ENCODE data around the gene REN.

The REN gene

DNA sequence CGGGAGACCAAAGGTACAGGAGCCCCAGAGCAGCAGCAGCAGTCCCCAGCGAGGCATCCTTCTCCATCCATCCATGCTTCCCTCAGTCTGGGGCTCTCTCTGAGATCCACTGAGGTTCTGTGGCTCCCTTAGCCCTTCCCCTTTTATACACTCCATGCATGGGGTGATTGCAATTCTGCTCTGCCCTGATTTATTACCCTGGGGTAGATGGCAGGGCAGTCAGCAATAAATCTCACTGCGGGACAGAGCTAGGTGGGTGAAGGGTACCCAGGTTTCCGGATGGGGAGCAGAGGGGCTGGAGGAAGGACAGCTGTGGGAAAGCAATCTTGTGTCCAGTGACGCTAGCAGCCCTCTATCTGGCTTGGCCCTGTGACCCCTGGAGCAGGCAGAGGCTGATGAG lies at the start of gene REN:
Gene REN, minus strand, starts transcription at position 119 of the 400 bp plus-strand sequence. Its CDS starts 44 bp downstream, at position 75.
- no peak for DNase-seq

DNA sequence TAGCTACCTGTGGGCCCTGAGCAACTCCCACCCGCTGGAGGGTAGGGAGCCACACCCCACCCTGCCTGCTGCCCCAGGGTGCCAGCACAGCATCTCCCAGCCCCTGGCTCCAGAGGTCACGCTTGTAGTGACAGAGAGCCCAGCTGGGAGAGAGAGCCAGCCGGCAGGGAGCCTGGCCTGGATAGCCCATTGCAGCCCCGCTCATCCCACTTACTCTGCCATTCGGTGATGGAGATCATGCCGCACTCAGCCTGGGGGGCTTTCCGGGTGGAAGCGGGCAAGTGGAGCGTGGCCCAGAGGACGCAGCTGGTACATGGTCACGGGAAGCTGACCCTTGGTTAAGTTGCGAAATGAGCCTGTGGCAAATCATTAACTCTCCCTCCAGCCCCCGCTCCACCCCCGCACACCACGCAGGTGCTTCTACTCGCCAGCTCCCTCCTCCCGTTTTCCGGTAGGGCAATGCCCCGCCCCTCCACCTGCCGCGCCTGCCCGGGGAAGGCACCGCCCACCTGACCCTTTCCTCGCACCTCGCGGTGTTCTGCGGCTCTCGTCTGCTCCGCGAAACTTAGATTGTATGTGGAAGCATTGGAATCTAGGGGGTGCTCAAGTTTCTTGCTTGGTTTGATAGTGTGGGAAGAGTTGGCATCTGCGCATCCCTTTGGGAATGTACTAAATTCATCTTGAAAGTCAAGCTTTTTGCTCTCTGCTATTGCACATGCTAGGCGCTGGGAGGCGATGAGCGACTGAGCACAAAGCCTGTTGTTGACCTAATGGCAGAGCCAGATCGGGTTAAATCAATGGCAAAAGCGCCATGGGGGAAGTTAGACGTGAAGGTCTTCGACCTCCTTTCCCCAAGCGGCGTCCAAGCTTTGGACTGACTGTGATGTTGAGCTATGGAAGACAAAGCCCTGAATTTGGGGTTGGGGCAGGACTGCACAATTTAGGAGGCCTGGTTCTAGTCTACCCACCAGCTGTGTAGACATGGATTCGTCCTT lies 47.8 kb upstream of the REN start, which contains the start of gene GOLT1A:
Gene GOLT1A, minus strand, starts transcription at position 321 of the 995 bp plus-strand sequence. Its CDS starts 82 bp downstream, at position 239.
- DNase-seq = peak; percentile 41

DNA sequence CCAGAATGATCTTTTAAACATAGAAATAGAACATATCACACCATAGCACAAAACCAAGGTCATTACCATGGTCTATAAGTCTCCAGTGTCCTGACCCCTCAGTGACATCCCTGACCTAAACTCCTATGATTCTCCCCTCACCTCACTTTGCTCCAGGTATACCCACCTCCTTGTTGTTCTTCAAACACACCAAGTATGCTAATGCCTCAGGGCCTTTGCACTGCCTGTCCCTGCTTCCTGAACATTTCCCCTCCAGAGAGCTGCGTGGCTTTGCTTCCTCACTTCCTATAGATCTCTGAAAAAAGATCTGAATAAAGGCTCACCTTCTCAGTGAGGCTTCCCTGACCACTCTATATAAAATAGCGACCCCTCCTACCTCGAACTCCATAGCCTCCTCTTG lies 46.6 kb upstream of the REN start:
- no peak for DNase-seq

DNA sequence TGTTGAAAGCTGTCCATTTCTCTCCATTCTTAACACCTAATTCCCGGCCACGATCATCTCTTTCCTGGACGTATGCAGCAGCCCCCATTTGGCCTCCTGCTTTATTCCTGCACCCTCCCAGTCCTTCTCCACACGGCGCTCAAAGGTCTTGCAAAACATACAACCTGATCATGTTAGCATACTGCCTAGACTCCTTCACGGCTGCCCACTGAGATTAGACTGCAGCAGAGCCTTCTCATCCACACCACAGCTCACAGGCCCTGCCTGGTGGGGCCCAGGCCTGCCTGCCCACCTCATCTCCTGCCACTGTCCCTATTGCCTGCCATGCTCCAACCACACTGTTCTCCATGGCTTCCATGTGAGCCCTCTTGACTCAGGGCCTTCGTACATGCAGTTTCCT lies 44.9 kb upstream of the REN start:
- DNase-seq = no peak

DNA sequence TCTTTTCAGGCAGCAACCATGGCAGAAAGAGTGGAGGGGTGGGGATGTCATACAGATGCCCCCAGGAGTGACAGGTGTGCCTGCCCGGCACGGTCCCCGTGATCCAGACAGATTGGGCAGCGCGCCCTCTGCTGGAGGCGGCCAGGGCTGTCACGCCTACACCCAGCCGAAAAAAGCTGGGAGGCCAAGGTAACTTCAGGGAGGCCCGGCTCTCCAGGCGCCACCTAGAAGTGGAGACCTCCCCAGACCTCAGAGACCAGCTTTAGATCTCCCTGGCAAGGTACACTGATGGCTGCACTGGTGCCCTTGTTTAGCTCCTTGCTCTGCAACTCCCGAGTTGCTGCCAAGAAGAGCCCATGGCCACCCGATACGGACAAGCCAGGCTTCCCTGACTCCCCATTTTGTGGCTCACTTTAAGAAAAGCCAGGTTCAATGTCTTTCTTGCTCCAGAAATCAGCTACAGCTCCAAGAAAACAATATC lies 41.0 kb upstream of the REN start:
- DNase-seq = peak; percentile 78

DNA sequence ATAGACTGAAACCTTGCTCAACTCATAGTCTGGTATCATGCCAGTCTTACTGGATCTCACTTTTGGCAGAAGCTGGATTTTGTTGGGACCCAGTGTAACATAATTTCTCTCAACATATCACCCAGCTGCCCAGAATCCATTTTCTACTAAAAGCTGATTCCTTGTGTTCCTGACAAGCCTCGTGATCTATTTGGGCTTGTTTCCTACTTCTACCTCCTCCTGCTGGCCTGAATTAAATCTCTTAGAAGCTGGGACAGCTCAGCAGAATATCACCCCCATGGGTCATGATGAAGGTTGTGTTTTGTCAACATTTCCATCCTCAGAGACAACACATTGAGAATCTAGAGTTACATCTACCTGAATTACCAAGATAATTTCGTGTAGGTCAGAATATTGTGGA lies 40.0 kb upstream of the REN start:
- no peak for DNase-seq

DNA sequence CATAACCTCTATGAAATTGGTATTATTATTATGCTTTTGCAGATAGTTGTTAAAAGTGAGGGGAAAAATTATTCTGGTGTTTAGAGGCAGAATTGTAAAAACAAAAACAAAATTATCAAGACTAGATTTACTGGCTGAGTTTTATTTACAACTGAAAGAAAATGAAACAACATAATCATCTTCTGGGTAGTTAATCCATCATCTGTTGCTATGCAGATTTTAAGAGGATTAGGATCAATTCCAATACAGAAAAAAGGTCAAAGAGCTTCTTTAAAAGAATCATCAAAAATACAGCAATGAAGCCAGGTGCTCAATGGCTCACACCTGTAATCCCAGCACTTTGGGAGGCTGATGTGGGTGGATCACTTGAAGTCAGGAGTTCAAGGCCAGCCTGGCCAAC lies 39.3 kb upstream of the REN start:
- no peak for DNase-seq

DNA sequence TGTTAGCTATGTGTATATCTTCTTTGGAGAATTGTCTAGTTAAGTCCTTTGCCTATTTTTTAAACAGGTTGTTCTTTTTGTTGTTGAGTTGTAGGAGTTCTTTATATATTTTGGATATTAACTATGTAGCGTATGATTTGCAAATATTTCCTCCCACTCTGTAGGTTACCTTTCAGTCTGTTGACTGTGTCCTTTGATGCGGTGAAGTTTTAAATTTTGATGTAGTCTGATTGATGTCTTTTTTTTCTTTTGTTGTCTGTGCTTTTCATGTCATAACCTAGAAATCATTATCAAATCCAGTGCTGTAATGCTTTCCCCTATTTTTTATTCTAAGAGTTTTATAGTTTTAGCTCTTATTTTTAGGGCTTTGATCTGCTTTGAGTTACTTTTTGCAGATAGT lies 38.8 kb upstream of the REN start:
- no peak for DNase-seq

DNA sequence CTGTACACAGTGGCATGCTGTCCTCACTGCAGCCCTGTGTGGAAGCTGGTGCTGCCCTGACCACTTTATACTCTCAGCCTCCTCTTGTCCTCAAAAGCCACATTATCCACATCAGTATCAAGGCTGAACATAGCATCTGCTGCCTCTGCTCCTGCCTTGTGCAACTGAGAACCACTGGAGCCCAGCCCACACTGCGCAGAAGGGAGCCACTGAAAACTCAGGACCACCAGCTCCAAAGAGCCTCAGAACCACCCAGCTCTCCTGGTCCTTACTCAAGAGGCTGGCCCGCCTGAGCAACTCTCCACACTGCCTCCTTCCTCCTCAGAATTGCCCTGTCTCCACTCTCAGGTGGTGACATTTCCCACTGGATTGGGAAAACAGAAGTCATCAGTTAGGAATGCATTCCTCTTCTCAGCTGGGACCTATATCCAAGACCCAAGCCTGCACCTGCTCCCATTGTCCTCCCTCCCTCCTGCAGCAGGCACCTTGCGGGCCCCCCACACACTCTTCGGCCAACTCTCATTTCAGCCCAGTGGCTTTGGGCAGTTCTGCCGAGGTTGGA lies 37.1 kb upstream of the REN start:
- no peak for DNase-seq

DNA sequence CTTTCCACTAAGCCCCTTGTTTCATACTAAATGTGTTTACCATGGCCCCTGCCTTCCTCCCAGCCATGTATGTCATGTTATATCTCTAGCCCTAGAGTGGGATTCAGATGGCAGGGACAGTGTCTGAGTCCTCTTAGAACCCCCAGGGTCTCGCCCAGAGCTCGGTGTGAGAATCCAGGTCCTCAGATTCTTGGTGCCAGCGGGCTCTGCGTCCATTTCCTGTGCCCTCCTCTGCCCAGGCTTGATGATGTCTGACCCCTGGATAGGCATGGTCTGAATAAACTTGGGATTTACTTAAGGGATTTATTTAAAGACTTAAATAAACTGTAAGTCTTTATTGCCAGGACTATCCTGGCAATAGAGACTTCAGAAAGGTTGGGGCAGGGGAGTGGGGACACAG lies 36.3 kb upstream of the REN start:
- DNase-seq = no peak

DNA sequence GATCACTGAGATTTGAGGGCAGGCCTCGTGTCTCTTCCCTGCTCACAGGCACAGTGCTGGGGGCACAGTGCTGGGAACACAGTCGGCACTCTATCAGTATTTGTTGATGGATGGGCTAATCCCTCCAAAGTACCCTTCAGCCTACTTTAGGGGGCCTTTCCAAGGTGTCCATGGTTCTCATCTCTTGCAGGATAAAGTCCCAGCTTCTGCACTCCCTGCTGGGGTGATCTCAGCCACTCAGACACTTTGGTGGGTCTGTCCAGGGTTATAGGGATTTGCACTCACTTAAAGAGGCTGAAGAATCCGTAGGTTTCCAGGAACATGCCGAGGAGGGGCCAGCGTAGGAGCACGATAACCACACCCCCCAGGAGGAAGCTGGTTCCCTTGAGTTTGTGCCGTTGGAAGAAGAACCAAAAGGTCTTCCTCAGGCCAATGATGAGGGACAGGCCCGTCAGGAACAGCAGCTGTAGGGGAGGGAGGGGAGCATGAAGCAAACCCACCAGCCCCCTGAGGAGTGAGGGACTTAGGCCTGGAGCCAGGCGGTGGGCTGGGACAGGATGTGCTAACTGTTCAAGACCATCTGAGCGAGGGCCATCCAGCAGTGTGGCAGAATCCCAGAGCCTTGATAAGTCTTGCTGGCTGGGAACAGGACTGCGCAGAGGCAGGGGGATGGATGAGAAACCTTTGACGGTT lies 35.4 kb upstream of the REN start:
- no peak for DNase-seq

DNA sequence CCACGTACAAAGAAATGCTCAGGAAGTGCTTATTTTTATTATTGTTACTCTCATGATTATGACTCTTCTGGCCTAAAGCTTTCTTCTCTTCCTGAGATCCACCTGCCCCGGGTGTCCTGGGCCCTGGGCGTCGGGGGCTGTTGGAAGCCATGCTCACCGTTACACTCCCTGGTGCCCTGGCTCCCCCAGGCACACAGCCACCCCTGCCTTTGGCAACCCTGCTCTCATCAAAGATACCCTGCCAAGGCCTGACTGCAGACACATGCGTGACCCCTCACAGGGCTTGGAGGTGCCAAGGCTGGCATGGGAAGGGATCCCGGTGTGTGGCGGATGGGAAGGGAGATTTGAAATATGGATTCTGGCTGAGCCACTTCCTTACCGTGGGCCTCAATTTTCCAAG lies 33.4 kb upstream of the REN start:
- DNase-seq = no peak

DNA sequence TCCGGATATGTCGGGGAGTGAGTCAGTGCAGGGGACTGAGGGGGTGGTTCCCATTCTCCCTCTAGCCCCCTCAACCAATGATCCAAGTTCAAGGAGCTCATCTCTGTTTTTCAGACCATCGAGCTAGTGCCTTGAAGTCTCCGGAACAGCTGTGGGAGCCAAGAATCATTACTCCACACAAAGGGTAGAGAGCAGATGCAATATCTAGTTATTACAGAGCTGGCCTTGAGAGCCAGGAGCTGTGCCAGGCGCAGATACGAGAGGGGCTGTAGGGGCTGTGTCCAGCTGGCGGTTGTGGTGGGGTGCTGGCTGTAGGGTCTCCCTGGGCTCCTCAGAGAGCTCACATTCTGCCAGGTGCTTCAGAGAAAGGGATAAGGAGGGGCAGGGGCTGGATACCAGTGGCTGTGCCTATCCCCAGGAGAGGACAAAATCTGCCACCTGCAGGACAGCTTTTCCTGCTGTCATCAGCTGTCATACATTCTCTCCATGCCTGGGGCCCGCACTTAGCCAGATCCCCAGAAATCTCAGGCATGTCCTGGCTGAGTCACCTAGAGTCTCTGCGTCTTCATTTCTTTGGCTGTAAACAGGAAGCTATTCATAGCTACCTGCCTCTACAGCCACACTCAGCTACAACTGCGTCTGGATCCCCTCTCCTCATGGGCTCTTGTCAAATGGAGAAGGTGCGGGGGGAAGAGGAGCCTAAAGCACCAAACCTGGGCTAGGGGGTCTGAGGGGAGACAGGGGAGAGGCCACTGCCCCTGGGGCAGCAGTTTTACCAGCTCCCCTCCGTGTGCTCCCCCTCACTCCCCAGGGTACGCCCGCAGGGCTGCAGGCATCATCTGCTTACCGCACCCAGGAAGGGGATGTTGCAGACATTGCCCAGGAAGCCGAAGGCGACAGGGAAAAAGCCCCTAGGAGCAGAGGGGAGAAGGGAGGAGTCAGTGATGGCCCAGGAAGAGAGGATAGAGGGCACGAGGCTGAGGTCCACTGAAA lies 32.5 kb upstream of the REN start:
- no peak for DNase-seq

DNA sequence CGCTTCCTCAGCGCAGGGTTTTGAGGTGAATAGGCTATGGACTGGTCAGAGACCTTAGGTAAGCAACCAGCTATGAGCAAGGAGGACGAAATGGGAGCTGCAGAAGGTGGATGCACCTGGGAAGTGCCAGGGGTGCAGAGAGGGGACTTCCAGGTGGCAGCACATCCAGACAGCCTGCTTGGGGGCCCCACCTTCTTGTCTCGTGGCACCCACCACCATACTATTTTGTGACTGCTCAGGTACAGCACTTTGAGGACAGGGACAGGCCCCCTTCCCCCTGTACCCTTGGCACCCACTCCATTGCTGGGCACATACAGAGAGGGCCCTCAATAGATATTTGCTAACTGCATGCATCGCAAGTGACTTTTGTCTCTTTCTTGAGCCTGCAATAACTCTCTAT lies 30.9 kb upstream of the REN start:
- DNase-seq = no peak

DNA sequence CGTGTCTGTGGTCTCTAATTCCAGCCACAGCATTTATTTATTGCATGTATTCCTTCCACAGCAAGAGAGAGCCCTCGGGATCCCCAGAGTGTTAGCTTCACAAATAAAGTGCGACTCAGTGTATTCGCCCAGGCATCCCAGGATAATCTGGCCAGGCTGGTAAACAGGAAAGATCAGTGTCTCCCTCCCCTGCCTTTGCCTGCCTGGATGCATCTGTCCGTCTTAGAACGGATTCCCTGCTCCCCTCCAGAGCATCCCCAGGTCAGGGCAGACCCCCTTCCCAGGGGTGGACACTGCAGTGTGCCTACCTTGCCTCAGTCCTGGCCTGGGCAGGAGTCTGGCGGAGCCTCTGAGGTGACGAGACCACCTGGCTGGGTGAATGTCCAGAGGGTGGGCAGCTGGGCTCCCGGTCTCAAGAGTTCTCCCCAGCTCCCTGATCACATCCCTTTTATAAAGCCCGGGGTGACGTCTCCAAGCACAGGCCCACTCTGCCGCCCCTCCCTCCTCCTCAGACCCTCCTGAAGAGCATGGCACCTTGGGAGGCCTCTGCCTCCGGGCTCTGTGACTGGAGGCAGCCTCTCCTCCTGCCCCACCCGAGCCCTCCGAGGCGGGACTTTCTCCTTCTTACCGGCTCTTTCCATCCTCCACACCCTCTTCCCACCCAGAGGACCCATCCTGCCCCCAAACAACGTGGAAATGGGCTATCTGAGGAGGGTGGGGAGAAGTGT lies 30.1 kb upstream of the REN start, which contains the start of gene KISS1:
Gene KISS1, minus strand, starts transcription at position 424 of the 728 bp plus-strand sequence. CDS start 3,615 bp downstream, outside the sequence.
- DNase-seq = no peak

DNA sequence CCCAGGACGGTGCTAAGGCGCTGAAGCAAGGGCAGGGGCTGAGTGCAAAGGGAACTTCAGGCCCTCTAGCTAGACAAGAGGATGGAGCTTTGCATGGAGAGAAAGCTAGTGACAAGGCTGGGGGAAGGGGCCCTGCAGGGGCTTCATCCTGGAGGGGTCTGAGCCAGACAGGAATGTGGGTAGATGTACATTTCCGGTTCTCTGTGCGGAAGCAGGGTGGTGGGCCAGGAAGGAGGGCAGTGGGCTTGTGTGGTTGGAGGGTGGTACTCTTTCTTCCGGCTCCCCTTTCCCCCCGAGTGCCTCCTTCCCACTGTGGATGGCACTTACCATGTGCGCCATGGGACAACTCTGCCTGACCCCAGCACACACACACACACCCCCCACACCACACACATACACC lies 28.6 kb upstream of the REN start:
- DNase-seq = no peak

DNA sequence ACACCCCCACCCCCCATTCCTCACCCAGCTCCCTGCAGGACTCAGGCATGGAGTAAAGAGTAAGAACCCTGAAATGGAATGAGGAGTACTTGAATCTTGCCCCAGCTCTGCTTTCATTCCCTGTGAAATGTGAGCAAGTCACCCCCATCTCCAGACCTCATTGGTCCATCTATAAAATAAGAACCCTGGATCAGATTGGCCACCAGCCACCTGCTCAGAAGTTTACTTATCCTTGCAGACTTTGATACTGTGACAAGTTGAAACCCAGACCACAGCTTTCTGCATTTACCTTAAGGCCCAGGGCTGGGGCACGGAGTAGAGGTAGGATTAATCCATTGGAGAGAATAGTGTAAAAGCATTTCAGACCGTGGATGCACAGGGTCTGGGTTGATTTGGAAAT lies 27.9 kb upstream of the REN start:
- no peak for DNase-seq

DNA sequence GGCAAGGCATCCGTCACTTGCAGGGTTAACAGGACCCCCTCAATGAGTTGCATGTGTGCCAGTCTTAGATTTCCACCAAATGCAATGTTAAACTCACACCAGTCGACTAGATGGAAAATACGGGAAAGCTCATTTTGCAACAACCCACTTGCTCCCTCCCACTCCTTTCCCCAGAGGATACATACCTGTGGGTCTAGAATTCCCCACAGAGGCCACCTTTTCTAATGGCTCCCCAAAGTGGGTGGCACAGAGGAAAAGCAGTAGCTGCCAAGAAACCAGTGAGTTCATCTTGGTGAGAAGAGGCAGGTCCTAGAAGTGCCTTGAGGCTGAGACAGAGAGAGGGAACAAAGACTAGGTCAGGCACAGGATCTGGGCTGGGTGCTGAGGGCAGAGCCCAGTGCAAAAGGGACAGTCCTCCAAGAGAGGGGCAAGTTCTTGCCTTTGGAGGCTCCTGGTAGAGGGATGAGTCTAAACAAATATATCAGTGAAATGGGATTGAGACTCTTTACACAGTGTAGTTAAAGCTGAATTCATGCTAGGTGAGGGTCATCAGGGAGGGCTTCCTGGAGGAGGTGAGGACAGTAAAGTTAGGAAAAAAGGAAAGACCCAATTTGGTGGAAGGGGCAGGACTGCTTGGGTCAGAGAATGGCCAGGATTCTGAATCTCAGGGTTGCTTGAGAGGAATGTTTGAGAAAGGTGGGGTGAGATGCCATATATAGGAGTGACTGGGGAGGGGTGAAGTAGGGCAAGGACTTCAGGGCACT lies 26.6 kb upstream of the REN start:
- no peak for DNase-seq

DNA sequence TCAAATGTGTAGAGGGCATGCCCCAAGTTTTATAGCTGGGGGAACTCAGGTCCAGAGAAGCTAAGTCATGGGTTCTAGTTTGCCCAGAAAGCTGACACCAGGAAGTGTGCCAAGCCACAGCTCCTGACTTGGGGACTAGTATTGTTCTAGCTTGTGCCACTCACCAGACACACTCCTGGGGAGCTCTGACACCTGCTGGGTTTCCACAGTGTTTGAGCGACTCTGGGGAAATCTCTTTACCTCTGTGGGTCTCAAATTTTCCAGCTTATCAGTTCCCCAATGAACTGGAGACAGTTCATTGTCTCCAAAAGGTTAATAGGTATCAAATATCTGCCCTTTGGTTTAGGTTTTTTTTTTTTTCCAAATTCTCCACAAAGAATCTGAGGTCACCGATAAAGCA lies 25.9 kb upstream of the REN start:
- no peak for DNase-seq

DNA sequence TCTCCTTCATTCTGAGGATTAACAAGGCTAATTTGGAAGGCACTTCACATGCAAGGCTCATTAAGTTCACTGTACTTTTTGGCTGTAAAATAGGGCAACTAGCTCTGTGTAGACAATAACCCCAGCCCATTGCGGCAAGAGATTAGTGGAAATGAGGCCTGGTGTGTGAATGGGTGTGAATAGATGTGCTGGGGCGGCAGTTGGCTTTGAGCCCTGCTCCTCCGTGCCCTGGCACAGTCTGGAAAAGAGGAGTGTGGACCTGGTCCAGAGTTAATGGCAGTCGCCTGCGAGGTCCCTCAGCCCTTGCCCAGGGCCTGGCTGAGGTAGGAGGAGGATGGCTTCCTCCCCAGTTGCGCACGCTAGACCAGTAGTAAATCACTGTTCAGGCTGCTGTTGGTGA lies 25.3 kb upstream of the REN start:
- DNase-seq = no peak

All from activated CD4-positive, alpha-beta T cell treated with anti-CD3 and anti-CD28 coated beads, Interleukin-2, Interleukin-6, amounts not matched to agents 100 ng/mL and 50 ng/mL, durations not matched to agents 16 hours and 8 hours (primary cell).